Endothelial cell of umbilical vein (primary cell): ENCODE data around the gene XPNPEP2. TPM values are rescaled to one million over a fixed set of nuclear protein-coding genes. Genes with fewer than 3 reads are reported as not detected.

Source experiments
- BruUV-seq: library from RNA; stranded (reverse); fragments of 400-500 nt; replicated peaks from 2 replicates; lab custom pipeline; 2021; lab: Mats Ljungman, UMichigan
- CTCF ChIA-PET: fragments of 300-600, 350-600 bp; sonication (Branson Sonifier 250); formaldehyde crosslinking; loops from one replicate; lab custom pipeline; 2021; ENCODE audit warnings: antibody characterized with exemption, inconsistent platforms; lab: Charles Lee
- POLR2A ChIA-PET: fragments of 300-600, 350-600 bp; sonication (Branson Sonifier 250); formaldehyde crosslinking; loops from one replicate; lab custom pipeline; 2021; ENCODE audit warnings: antibody characterized with exemption, inconsistent platforms; lab: Charles Lee
- DNase-seq: peaks from one replicate; pipeline ENCODE4 v3.0.0-alpha.2; 2011; ENCODE audit warnings: low read depth, low spot score
- FAIRE-seq: peaks from 2 replicates; lab custom pipeline; 2011; peaks lifted over from hg19 to GRCh38; lab: Jason Lieb, UNC
- H2AFZ ChIP-seq: 2 replicates; pipeline ENCODE4 v1.6.0; 2012; ENCODE audit warnings: low read depth, low read length, control low read depth, inconsistent platforms
- H3K27ac ChIP-seq: 2 replicates; pipeline ENCODE4 v1.5.1; 2011; ENCODE audit warnings: low read depth, mild to moderate bottlenecking, control low read depth, low read length, moderate library complexity; ENCODE audit not compliant: insufficient read depth
- H3K27me3 ChIP-seq, 2 experiments: 2 replicates each; pipeline versions ENCODE4 v1.6.0 to v1.6.1; 2011; ENCODE audit warnings: low read length in 2 of 2, mixed read lengths in 1 of 2; ENCODE audit not compliant: control insufficient read depth in 2 of 2, insufficient read depth in 2 of 2
- H3K36me3 ChIP-seq, 2 experiments: 2 replicates in 1 of 2; 3 replicates in 1 of 2; pipeline ENCODE4 v1.5.1; 2011; ENCODE audit warnings: low read length in 2 of 2, mild to moderate bottlenecking in 1 of 2, moderate library complexity in 1 of 2; ENCODE audit not compliant: control insufficient read depth in 2 of 2, insufficient read depth in 2 of 2; ENCODE audit errors: extremely low read depth in 1 of 2
- H3K4me1 ChIP-seq: 3 replicates; pipeline ENCODE4 v1.5.1; 2011; ENCODE audit warnings: mild to moderate bottlenecking, low read length; ENCODE audit not compliant: control insufficient read depth, insufficient read depth; ENCODE audit errors: extremely low read depth
- H3K4me2 ChIP-seq: 2 replicates; pipeline ENCODE4 v1.6.1; 2011; ENCODE audit warnings: low read length, control low read depth, mixed read lengths; ENCODE audit not compliant: insufficient read depth
- H3K4me3 ChIP-seq, 3 experiments: fragments of 200-600 bp in 1 of 3; sonication (generic), shearing (Covaris generic) in 1 of 3; replicated peaks in 1 of 3; 2 replicates each; pipeline ENCODE4 v1.5.1; 2011 to 2016; ENCODE audit warnings: control low read depth in 3 of 3, low read length in 3 of 3, mild to moderate bottlenecking in 2 of 3, inconsistent platforms in 1 of 3, low read depth in 1 of 3, moderate library complexity in 1 of 3; ENCODE audit not compliant: insufficient read depth in 1 of 3
- H3K79me2 ChIP-seq: 2 replicates; pipeline ENCODE4 v1.6.0; 2012; ENCODE audit warnings: low read length, inconsistent platforms; ENCODE audit not compliant: control insufficient read depth, insufficient read depth
- H3K9ac ChIP-seq: replicated peaks from 2 replicates; pipeline ENCODE3; 2011; ENCODE audit warnings: low read length, control low read depth; ENCODE audit not compliant: insufficient read depth; ENCODE audit errors: extremely low read depth
- H3K9me1 ChIP-seq: replicated peaks from 3 replicates; pipeline ENCODE4 v1.6.0; 2011; ENCODE audit warnings: mild to moderate bottlenecking, low read length; ENCODE audit not compliant: control insufficient read depth, insufficient read depth; ENCODE audit errors: extremely low read depth
- H3K9me3 ChIP-seq: replicated peaks from 2 replicates; pipeline ENCODE4 v1.5.1; 2012; ENCODE audit warnings: low read length, inconsistent platforms; ENCODE audit not compliant: control insufficient read depth, insufficient read depth
- H4K20me1 ChIP-seq: replicated peaks from 2 replicates; pipeline ENCODE3; 2011; ENCODE audit warnings: mild to moderate bottlenecking, low read length; ENCODE audit not compliant: control insufficient read depth, insufficient read depth; ENCODE audit errors: extremely low read depth
- CTCF ChIP-seq, 2 donors: IDR thresholded peaks; 1 replicate in 1 of 2; 2 replicates in 1 of 2; pipeline ENCODE4 v1.5.1; 2011; ENCODE audit warnings: low read length in 2 of 2, mild to moderate bottlenecking in 2 of 2, moderate library complexity in 2 of 2, control low read depth in 1 of 2, inconsistent platforms in 1 of 2, low read depth in 1 of 2; ENCODE audit not compliant: insufficient read depth in 1 of 2; ENCODE audit errors: extremely low read depth in 1 of 2
- EZH2 ChIP-seq: IDR thresholded peaks from 2 replicates; pipeline ENCODE4 v1.6.1; 2012; ENCODE audit warnings: borderline replicate concordance, low read depth, mild to moderate bottlenecking, moderate library complexity, low read length, inconsistent platforms; ENCODE audit not compliant: severe bottlenecking
- FOS ChIP-seq: IDR thresholded peaks from 2 replicates; pipeline ENCODE4 v1.6.1; 2011; ENCODE audit warnings: mild to moderate bottlenecking, low read length, moderate library complexity, borderline replicate concordance; ENCODE audit not compliant: insufficient read depth
- GATA2 ChIP-seq: IDR thresholded peaks from 2 replicates; pipeline ENCODE4 v1.7.0; 2011; ENCODE audit warnings: low read depth, mild to moderate bottlenecking, moderate library complexity, mixed read lengths, low read length; ENCODE audit not compliant: insufficient read length, insufficient read depth
- JUN ChIP-seq: IDR thresholded peaks from 2 replicates; pipeline ENCODE4 v1.6.1; 2011; ENCODE audit warnings: borderline replicate concordance, low read depth; ENCODE audit not compliant: insufficient read length, insufficient read depth
- MAX ChIP-seq: IDR thresholded peaks from 2 replicates; pipeline ENCODE4 v1.6.1; 2011; ENCODE audit not compliant: insufficient read depth, insufficient read length
- MYC ChIP-seq: IDR thresholded peaks from one replicate; pipeline ENCODE4 v1.6.1; 2011; ENCODE audit warnings: mild to moderate bottlenecking, low read depth, low read length
- POLR2A ChIP-seq: IDR thresholded peaks from 2 replicates; pipeline ENCODE4 v1.6.1; 2012; ENCODE audit warnings: low read depth, mild to moderate bottlenecking, control low read depth, low read length
- POLR2AphosphoS5 ChIP-seq: IDR thresholded peaks from 2 replicates; pipeline ENCODE4 v1.6.1; 2012; ENCODE audit warnings: low read depth, mild to moderate bottlenecking, control low read depth, low read length, moderate library complexity; ENCODE audit not compliant: insufficient read depth
- dilution Hi-C: fragments of 300-500 bp; cut with MboI; formaldehyde crosslinking; loops from one replicate; pipeline ENCODE4 v1.15.0; 2019; ENCODE audit warnings: low sequenced_read_pairs; ENCODE audit not compliant: extremely low pct_ligation_motif_present
- intact Hi-C: fragments of 100-400 bp; cut with micrococcal nuclease; formaldehyde crosslinking; loops from one replicate; pipeline ENCODE4 v1.10.0; 2022
- polyA plus RNA-seq, 4 experiments: library from polyadenylated mRNA; depleted of rRNA in 3 of 4; stranded (reverse) in 3 of 4; unstranded in 1 of 4; fragments of >200 nt; gene quantifications; 2 replicates each; pipeline versions ENCODE4 v1.2.1 to v1.2.3, GENCODE V29; 2011 to 2012; ENCODE audit warnings: missing spikeins in 1 of 4
- total RNA-seq: library from RNA; stranded (reverse); gene quantifications from 2 replicates; pipeline ENCODE4 v1.2.3, GENCODE V29; 2021

XPNPEP2 gene
- total and polyA plus RNA-seq, 2 donors (not counting 3 experiments of a cell fraction or from before 2014, with no cell fraction given) = 0.04 TPM; not detected in 1

GRCh38 chrX:129798456-129798855 lies 59.7 kb downstream of the XPNPEP2 start:
- Histone ChIP-seq H3K79me2 (no peaks in the 10 kb centered on the region), H3K9ac (no peak overlapping the region), H3K27me3 (no peaks in the 10 kb centered on the region), H3K4me3 (no peak overlapping the region), H3K4me2 (no peak overlapping the region), H2AFZ (no peak overlapping the region), H3K9me3 (no peaks in the 10 kb centered on the region), H3K36me3 (no peaks in the 10 kb centered on the region), H3K27ac (no peak overlapping the region), H3K4me1 (no peaks in the 10 kb centered on the region), H3K9me1 (no peaks in the 10 kb centered on the region), H4K20me1 (no peaks in the 10 kb centered on the region)
- dilution Hi-C loops = no loop called here
- ChIA-PET POLR2A (interaction anchor here (0.5 kb wide), 1 partner anchor 11 kb away, joined by 3 read pairs; no protein-coding TSS in a partner anchor), CTCF (interaction anchor here (1.5 kb wide), 1 partner anchor 24 kb away, joined by 5 read pairs; no protein-coding TSS in a partner anchor)
- FAIRE-seq (no peak), DNase-seq (no peak)
- intact Hi-C loops = no loop called here
- no TSS peak for BruUV-seq
- TF ChIP-seq GATA2 = no peak
- no peak for TF ChIP-seq FOS
- TF ChIP-seq MAX = no peak
- TF ChIP-seq EZH2 = no peak
- TF ChIP-seq MYC = no peak
- TF ChIP-seq POLR2A = no peak
- no peak for TF ChIP-seq POLR2AphosphoS5
- TF ChIP-seq JUN = no peak
- TF ChIP-seq CTCF (IDR thresholded peaks at IDR 0.05; ENCODE audit: extremely low read depth in 1 of 2, insufficient read depth in 1 of 2, low read depth in 1 of 2, low read length in 2 of 2) = no peak
